GM18517 (cell line): Measurements from ENCODE around the gene RAB40B.

Experiments
- ATAC-seq: cut with Tn5 transposase; IDR thresholded peaks from one replicate; pipeline ENCODE4 v1.9.1; 2021; ENCODE audit warnings: mild to moderate bottlenecking, moderate library complexity; ENCODE audit not compliant: unreplicated experiment

The RAB40B gene

DNA sequence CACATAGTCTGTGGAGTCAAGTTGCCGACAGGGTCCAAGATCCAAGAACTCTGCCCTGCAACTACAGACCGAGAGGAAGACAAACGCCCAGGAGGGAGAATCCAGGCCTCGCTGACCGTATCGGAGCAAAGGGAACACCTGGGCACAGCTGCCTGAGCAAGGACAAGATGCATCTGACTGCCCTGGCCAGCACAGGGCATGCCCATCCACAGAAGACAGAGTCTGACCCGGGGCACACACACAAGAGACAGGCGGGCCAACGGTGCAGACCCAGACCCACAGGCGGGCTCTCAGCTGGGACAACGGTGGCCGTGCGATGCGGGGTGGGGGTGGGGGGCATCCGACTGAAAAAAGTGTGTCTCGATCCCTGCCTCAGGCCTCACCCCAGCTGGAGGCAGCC, 6.2 kb downstream of the RAB40B start:
- ATAC-seq = no peak

- no peak for ATAC-seq
Measured at GRCh38 chr17:82691714-82692113, 6.8 kb downstream of the RAB40B start.

DNA sequence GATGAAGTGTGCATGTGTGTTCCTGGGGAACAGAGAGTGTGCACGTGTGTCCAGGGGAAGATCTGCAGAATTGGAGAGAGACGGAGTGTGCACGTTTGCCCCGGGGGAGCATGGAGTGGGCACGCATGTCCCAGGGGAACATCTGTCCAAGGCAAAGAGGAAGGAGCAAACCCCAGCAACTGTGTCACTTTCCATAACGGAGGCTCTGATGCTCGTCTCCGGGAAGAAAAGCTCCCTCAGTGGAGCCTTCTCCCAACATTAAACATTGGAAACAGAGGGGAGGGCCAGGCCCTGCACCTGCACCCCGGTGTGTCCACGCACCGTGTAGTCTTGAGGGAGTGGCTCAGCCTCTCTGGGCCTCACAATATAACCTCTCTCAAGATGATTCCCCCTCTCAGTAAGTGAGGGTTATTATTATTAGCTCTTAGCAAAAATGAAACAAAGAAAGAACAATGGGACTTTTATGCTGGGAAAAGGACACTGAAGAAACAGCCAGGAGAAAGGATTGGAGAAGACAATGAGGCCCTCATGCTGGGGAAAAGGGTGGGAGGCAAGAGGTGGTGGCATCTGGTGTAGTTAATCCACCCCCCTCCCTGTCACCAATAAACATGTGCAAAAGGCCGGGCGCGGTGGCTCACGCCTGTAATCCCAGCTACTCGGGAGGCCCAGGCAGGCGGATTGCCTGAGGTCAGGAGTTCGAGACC, 7.6 kb downstream of the RAB40B start:
- no peak for ATAC-seq

DNA sequence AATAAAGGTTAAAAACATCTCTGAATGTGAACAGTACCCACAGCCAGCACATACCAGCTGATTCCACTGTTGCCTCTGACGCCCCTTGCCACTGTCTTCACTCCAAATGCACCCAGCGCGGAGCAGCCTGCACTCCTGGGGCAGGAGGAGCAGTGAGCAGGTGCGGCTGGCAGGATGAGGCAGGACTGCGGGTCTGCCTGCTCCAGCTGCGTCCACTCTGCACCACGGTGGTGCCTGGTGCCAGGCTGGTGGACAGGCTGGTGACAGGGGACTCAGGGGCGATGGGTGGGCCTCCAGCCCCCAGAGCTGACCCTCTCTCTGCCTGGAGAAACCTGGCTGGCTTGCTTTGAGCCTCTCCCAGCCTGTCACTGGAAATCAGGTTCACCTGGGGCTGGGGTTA, 9.4 kb downstream of the RAB40B start:
- no peak for ATAC-seq

DNA sequence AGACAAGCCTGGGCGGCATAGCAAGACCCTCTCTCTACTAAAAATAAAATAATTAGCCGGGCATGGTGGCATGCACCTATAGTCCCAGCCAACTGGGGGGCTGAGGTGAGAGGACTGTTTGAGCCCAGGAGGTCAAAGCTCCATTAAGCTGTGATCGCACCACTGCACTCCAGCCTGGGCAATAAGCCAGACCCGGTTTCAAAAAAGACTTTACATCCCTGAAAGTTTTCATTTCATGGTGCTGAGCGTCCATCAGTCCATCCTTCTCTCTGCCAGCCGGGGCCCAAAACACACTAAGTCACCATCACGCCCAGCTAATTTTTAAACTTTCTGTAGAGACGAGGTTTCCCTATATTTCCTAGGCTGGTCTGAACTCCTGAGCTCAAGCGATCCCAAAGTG, 10.6 kb downstream of the RAB40B start:
- no peak for ATAC-seq

DNA sequence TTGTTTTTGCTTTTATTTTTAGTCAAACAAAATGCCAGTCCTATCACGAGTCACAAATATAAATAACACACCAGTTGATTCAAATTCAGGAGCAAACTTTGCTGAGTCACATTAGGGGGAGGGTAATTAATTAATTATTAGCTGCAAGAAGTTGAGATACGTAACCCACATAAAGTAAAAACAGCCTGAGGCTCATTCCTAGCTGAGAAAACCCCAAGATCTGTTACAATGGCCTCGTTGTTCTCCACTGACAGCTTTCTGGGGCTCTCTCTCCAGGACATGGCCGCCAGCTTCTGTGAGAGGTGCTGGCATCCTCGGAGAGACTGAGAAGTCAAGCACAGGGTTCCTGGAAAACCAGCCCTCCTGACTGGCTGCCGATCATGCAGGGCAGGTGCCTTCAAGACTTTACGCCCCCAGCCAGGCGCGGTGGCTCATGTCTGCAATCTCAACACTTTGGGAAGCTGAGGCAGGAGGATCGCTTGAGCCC, 11.1 kb downstream of the RAB40B start:
- ATAC-seq = no peak

GRCh38 chr17:82686366-82687324, 11.9 kb downstream of the RAB40B start:
- no peak for ATAC-seq

DNA sequence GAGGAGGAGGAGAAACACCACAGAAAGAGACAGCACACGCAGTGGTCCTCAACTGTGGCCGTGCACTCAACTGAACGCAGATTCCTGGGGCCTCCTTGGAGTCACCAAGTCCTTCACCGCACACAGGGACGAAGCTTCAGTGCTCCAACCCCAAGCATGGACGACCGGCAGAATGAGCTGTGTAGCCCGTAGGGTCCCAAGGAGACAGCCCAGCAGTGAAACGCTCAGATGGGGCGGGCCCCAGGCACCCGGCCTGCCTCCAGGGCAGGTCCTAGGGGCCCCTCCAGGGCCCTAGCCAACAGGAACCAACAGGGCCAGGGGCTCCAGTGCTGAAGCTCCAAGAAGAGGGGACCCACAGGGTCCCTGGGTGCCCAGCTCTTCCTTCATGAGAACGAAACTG, 13.2 kb downstream of the RAB40B start:
- no peak for ATAC-seq

DNA sequence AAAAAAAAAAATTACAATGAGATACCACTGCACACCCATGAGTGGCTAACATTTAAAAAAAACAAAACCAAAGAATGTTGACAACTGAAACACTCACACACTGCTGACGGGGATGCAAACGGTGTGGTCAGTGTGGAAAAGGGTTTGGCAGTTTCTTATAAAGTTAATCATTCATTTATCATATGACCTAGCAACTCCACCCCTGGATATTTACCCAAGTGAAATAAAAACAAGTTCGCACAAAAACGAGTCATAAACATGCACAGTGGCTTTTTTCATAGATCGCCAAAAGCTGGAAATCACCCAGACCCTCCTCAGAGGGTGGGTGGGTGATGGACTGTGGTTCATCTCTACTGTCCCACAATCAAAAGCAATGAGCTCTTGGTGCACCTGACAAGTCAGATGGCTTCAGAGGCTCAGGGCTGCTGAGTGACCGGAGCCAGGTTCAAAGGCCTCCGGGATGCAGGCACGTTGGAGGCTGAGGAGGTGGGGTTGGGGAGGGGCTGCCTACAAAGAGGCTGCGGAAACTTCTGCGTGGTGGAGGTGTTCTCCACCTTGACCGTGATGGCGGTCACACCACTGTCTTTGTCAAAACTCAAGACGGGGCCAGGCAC, 14.2 kb downstream of the RAB40B start:
- no peak for ATAC-seq

- ATAC-seq = no peak
Measured at GRCh38 chr17:82683534-82683933, 15.0 kb downstream of the RAB40B start.

DNA sequence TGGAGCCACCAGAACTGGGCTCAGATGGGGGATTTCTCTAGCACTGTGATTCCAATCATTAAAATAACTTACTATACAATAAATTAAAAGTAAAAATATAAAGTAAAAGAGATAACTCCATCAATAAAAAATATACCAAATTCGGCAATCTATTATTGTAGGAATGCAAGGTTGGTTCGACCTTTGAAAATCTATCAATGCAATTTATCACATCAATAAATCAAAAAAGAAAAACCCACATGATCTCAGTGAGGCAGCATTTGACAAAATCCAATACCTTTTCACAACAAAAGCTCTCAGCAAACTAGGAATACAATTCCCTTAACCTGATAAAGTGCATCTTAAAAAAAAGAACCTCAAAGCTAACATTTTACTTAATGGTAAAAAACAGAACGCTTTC, 17.0 kb downstream of the RAB40B start:
- ATAC-seq = no peak

DNA sequence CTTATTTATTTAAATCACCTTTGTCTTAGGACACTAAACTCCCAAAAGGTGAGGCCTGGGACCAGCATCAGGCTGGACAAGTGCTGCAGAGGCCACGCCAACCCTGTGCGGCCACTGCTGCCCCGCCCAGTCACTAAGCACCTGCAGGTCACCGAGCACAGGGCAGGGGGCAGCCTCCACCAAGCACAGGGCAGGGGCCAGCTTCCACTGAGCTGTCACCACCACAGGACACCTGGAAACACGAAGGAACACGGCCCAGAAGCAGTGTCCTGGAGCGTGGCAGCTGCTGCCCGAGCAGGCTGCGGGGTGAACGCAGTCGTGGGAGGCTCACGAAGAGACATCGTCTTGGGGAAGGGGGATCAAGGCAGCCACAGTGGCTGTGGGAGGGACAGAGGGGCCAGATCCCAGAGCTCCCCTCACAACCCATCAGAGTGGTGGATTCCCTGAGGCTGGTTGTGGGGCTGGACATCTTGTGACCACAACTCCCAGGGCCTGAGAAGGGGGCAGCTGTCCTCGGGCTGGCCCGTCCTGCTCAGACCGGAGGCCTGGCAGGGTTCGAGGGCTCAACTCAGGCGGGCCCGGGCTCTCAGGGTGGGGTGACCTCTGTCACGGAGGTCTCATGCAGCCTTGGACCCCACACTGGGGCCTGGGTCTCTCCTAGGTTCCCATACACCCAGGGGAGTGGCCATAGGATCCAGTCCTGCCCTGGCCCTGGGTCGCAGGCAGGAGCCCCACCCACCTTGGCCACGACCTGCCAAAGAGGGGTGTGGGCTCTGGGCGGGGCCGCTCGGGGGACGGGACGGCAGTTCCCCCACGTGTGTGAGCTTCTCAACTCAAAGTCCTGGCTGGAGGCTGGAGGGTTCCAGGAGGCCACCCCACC, 18.7 kb downstream of the RAB40B start:
- ATAC-seq = no peak

- ATAC-seq = no peak
Measured at GRCh38 chr17:82678265-82678891, 20.1 kb downstream of the RAB40B start.

GRCh38 chr17:82677353-82677925, 21.1 kb downstream of the RAB40B start:
- ATAC-seq = no peak

DNA sequence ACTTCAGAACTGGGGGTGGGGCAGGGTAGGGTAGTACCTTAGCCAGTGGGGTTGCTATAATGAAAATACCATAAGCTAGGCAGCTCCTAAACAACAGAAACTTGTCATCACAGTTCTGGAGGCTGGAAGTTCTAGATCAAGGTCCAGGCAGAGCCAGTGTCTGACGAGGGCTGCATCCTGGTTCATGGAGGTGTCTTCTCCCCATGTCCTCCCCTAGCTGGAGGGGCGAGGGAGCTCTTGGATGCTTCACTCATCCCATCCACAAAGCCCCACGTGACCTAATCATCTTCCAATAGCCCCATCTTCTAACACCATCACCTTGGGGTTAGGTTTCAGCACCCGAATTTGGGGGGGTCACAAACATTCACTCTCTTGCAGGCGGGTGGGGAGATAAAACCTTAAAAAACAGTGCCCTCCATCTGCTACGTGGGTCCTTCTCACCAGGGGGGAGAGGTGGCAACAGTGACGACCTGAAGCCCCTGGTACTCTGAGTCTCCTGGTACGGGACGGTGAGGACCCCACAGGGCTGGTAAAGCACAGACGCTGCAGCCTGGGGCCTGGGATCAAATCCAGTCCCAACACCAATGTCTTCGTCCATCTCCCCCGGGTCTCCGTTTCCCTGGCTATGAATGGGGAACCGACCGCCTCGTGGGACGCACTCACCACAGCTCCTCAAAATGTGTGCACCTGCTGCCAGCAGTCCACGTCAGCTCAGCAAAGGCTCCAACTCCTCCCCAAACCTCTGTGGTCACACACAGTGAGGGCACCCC, 22.8 kb downstream of the RAB40B start:
- ATAC-seq = no peak

DNA sequence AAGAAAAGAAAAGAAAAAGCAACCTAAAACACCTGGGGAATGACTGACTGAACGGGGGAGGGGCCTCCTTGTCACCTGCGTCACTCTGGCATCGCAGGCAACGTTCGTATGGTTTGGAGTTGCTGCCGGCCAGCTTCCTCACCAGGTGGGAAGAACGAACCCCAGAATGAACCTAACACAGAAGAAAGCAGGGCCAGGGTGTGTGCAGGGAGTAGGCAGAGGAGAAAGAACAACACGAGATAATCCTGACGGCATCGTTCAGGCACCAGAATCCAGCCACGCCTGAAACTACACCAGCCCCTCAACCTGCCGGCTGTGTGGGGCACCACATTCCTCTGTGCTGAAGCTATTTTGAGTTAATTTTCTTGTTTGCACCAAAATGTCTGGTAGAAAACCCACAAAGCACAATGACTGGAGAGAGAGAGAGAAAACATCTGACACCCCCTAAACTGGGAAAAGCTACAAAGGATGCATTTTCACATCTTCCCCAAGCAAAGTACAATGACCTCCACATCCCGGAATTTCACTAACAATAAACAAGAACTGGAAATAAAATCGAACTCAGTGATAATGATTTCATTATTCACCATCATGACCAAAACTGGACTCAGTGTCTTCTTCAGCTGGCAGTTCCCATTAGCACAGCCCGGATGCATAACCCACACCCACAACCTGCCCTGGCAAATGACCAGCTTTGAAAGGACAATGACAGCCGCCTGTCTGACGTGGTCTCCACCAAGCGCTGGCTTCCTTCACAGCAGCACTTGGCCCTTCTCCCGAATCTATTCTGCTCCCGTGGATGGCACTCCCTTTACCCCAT, 23.6 kb downstream of the RAB40B start:
- no peak for ATAC-seq

GRCh38 chr17:82670661-82671450, 27.6 kb downstream of the RAB40B start:
- ATAC-seq = no peak
